ENCODE results near the gene SORBS1.

Gene SORBS1

GRCh38 chr10:95408148-95408960 is 152.8 kb downstream of the SORBS1 start:
- H3K4me1 ChIP-seq (ENCODE audit: control insufficient read depth, insufficient read depth, low read length, poor library complexity, severe bottlenecking): no peaks in the 10 kb centered on the region
- H3K9me3 ChIP-seq (ENCODE audit: control insufficient read depth, low read length): no peaks in the 10 kb centered on the region
- no peak overlapping the region for H3K27ac ChIP-seq (ENCODE audit: insufficient read depth, low read length, poor library complexity, severe bottlenecking)
- H3K4me3 ChIP-seq (ENCODE audit: insufficient read depth, low read depth, low read length, poor library complexity, severe bottlenecking): no peak overlapping the region
- H3K36me3 ChIP-seq (ENCODE audit: control insufficient read depth, insufficient read depth, low read length): no peaks in the 10 kb centered on the region
- no peaks in the 10 kb centered on the region for H3K27me3 ChIP-seq (replicated peaks; ENCODE audit: control insufficient read depth, insufficient read depth, low read length, poor library complexity, severe bottlenecking)
- DNase-seq: no peak

- no peak overlapping the region for H3K27ac ChIP-seq (ENCODE audit: insufficient read depth, low read length, poor library complexity, severe bottlenecking)
- no peaks in the 10 kb centered on the region for H3K27me3 ChIP-seq (replicated peaks; ENCODE audit: control insufficient read depth, insufficient read depth, low read length, poor library complexity, severe bottlenecking)
- H3K36me3 ChIP-seq (ENCODE audit: control insufficient read depth, insufficient read depth, low read length): no peaks in the 10 kb centered on the region
- H3K4me1 ChIP-seq (ENCODE audit: control insufficient read depth, insufficient read depth, low read length, poor library complexity, severe bottlenecking): no peaks in the 10 kb centered on the region
- no peak overlapping the region for H3K4me3 ChIP-seq (ENCODE audit: insufficient read depth, low read depth, low read length, poor library complexity, severe bottlenecking)
- no peaks in the 10 kb centered on the region for H3K9me3 ChIP-seq (ENCODE audit: control insufficient read depth, low read length)
- DNase-seq: no peak
These were observed 153.6 kb downstream of the SORBS1 start for GRCh38 chr10:95407546-95407945.

GRCh38 chr10:95406651-95407280 is 154.4 kb downstream of the SORBS1 start:
- Histone ChIP-seq H3K4me3 (ENCODE audit: insufficient read depth, low read depth, low read length, poor library complexity, severe bottlenecking) (no peak overlapping the region), H3K4me1 (ENCODE audit: control insufficient read depth, insufficient read depth, low read length, poor library complexity, severe bottlenecking) (no peaks in the 10 kb centered on the region), H3K9me3 (ENCODE audit: control insufficient read depth, low read length) (no peaks in the 10 kb centered on the region), H3K27me3 (replicated peaks; ENCODE audit: control insufficient read depth, insufficient read depth, low read length, poor library complexity, severe bottlenecking) (no peaks in the 10 kb centered on the region), H3K36me3 (ENCODE audit: control insufficient read depth, insufficient read depth, low read length) (no peaks in the 10 kb centered on the region), H3K27ac (ENCODE audit: insufficient read depth, low read length, poor library complexity, severe bottlenecking) (no peak overlapping the region)
- no peak for DNase-seq

- Histone ChIP-seq H3K27me3 (replicated peaks; ENCODE audit: control insufficient read depth, insufficient read depth, low read length, poor library complexity, severe bottlenecking) (no peaks in the 10 kb centered on the region), H3K4me3 (ENCODE audit: insufficient read depth, low read depth, low read length, poor library complexity, severe bottlenecking) (no peak overlapping the region), H3K9me3 (ENCODE audit: control insufficient read depth, low read length) (no peaks in the 10 kb centered on the region), H3K36me3 (ENCODE audit: control insufficient read depth, insufficient read depth, low read length) (no peaks in the 10 kb centered on the region), H3K4me1 (ENCODE audit: control insufficient read depth, insufficient read depth, low read length, poor library complexity, severe bottlenecking) (no peaks in the 10 kb centered on the region), H3K27ac (ENCODE audit: insufficient read depth, low read length, poor library complexity, severe bottlenecking) (no peak overlapping the region)
- no peak for DNase-seq
These were observed 155.5 kb downstream of the SORBS1 start for GRCh38 chr10:95405655-95406054.

GRCh38 chr10:95404864-95405263 is 156.3 kb downstream of the SORBS1 start:
- H3K27me3 ChIP-seq (replicated peaks; ENCODE audit: control insufficient read depth, insufficient read depth, low read length, poor library complexity, severe bottlenecking): no peaks in the 10 kb centered on the region
- no peaks in the 10 kb centered on the region for H3K4me1 ChIP-seq (ENCODE audit: control insufficient read depth, insufficient read depth, low read length, poor library complexity, severe bottlenecking)
- H3K9me3 ChIP-seq (ENCODE audit: control insufficient read depth, low read length): no peaks in the 10 kb centered on the region
- no peaks in the 10 kb centered on the region for H3K36me3 ChIP-seq (ENCODE audit: control insufficient read depth, insufficient read depth, low read length)
- DNase-seq: no peak
- H3K4me3 ChIP-seq (ENCODE audit: insufficient read depth, low read depth, low read length, poor library complexity, severe bottlenecking): no peak overlapping the region
- no peak overlapping the region for H3K27ac ChIP-seq (ENCODE audit: insufficient read depth, low read length, poor library complexity, severe bottlenecking)

- Histone ChIP-seq H3K27ac (ENCODE audit: insufficient read depth, low read length, poor library complexity, severe bottlenecking) (no peak overlapping the region), H3K27me3 (replicated peaks; ENCODE audit: control insufficient read depth, insufficient read depth, low read length, poor library complexity, severe bottlenecking) (no peaks in the 10 kb centered on the region), H3K36me3 (ENCODE audit: control insufficient read depth, insufficient read depth, low read length) (no peaks in the 10 kb centered on the region), H3K9me3 (ENCODE audit: control insufficient read depth, low read length) (no peaks in the 10 kb centered on the region), H3K4me1 (ENCODE audit: control insufficient read depth, insufficient read depth, low read length, poor library complexity, severe bottlenecking) (no peaks in the 10 kb centered on the region), H3K4me3 (ENCODE audit: insufficient read depth, low read depth, low read length, poor library complexity, severe bottlenecking) (no peak overlapping the region)
- no peak for DNase-seq
These were observed 156.7 kb downstream of the SORBS1 start for GRCh38 chr10:95404462-95404858.

- no peak overlapping the region for H3K4me3 ChIP-seq (ENCODE audit: insufficient read depth, low read depth, low read length, poor library complexity, severe bottlenecking)
- H3K9me3 ChIP-seq (ENCODE audit: control insufficient read depth, low read length): no peaks in the 10 kb centered on the region
- no peak overlapping the region for H3K27ac ChIP-seq (ENCODE audit: insufficient read depth, low read length, poor library complexity, severe bottlenecking)
- DNase-seq: no peak
- H3K36me3 ChIP-seq (ENCODE audit: control insufficient read depth, insufficient read depth, low read length): no peaks in the 10 kb centered on the region
- no peaks in the 10 kb centered on the region for H3K4me1 ChIP-seq (ENCODE audit: control insufficient read depth, insufficient read depth, low read length, poor library complexity, severe bottlenecking)
- H3K27me3 ChIP-seq (replicated peaks; ENCODE audit: control insufficient read depth, insufficient read depth, low read length, poor library complexity, severe bottlenecking): no peaks in the 10 kb centered on the region
These were observed 157.3 kb downstream of the SORBS1 start for GRCh38 chr10:95403700-95404461.

- H3K4me1 ChIP-seq (ENCODE audit: control insufficient read depth, insufficient read depth, low read length, poor library complexity, severe bottlenecking): no peaks in the 10 kb centered on the region
- H3K9me3 ChIP-seq (ENCODE audit: control insufficient read depth, low read length): no peaks in the 10 kb centered on the region
- H3K4me3 ChIP-seq (ENCODE audit: insufficient read depth, low read depth, low read length, poor library complexity, severe bottlenecking): no peak overlapping the region
- no peaks in the 10 kb centered on the region for H3K36me3 ChIP-seq (ENCODE audit: control insufficient read depth, insufficient read depth, low read length)
- no peak overlapping the region for H3K27ac ChIP-seq (ENCODE audit: insufficient read depth, low read length, poor library complexity, severe bottlenecking)
- DNase-seq: no peak
- H3K27me3 ChIP-seq (replicated peaks; ENCODE audit: control insufficient read depth, insufficient read depth, low read length, poor library complexity, severe bottlenecking): no peaks in the 10 kb centered on the region
These were observed 159.3 kb downstream of the SORBS1 start for GRCh38 chr10:95401704-95402469.

GRCh38 chr10:95400787-95401186 is 160.4 kb downstream of the SORBS1 start:
- H3K4me3 ChIP-seq (ENCODE audit: insufficient read depth, low read depth, low read length, poor library complexity, severe bottlenecking): no peak overlapping the region
- H3K9me3 ChIP-seq (ENCODE audit: control insufficient read depth, low read length): no peaks in the 10 kb centered on the region
- H3K27me3 ChIP-seq (replicated peaks; ENCODE audit: control insufficient read depth, insufficient read depth, low read length, poor library complexity, severe bottlenecking): no peaks in the 10 kb centered on the region
- H3K4me1 ChIP-seq (ENCODE audit: control insufficient read depth, insufficient read depth, low read length, poor library complexity, severe bottlenecking): no peaks in the 10 kb centered on the region
- no peak overlapping the region for H3K27ac ChIP-seq (ENCODE audit: insufficient read depth, low read length, poor library complexity, severe bottlenecking)
- no peaks in the 10 kb centered on the region for H3K36me3 ChIP-seq (ENCODE audit: control insufficient read depth, insufficient read depth, low read length)
- no peak for DNase-seq
